Measurements from ENCODE around the gene EARS2. TPM values are rescaled to one million over a fixed set of nuclear protein-coding genes. Genes with fewer than 3 reads are reported as not detected.
"Not testable (repeated sequence)": the region's sequence is repeated elsewhere in the genome, so short reads cannot be mapped to it uniquely, and the experiment has no call there.

Gene EARS2
- total RNA-seq, 2 donors from 2014 or later = 23.1 to 25.3 TPM

- no peaks in the 10 kb centered on the region for H3K27me3 Mint-ChIP-seq
- no peaks in the 10 kb centered on the region for H3K4me1 Mint-ChIP-seq
- no peak for ATAC-seq (replicated peaks)
- H3K27ac Mint-ChIP-seq = peak overlapping the region; percentile 21
- no peaks in the 10 kb centered on the region for H3K9me3 Mint-ChIP-seq
- H3K4me3 Mint-ChIP-seq = no peak overlapping the region
- H3K36me3 Mint-ChIP-seq (ENCODE audit: low read depth) = peaks cover 87% of the 10 kb centered on the region
Observed at GRCh38 chr16:23524886-23525285, 32.3 kb downstream of the EARS2 start.

GRCh38 chr16:23523876-23524385, 33.2 kb downstream of the EARS2 start:
- no peak for ATAC-seq (replicated peaks)
- no peak overlapping the region for H3K4me3 Mint-ChIP-seq
- H3K36me3 Mint-ChIP-seq (ENCODE audit: low read depth) = peaks cover 84% of the 10 kb centered on the region
- no peak overlapping the region for H3K27ac Mint-ChIP-seq
- no peaks in the 10 kb centered on the region for H3K4me1 Mint-ChIP-seq
- H3K27me3 Mint-ChIP-seq = no peaks in the 10 kb centered on the region
- no peaks in the 10 kb centered on the region for H3K9me3 Mint-ChIP-seq

GRCh38 chr16:23523321-23523720, 33.8 kb downstream of the EARS2 start:
- Mint-ChIP-seq H3K4me1 (no peaks in the 10 kb centered on the region), H3K36me3 (ENCODE audit: low read depth) (peaks cover 78% of the 10 kb centered on the region), H3K27ac (no peak overlapping the region), H3K27me3 (no peaks in the 10 kb centered on the region), H3K9me3 (no peaks in the 10 kb centered on the region), H3K4me3 (no peak overlapping the region)
- no peak for ATAC-seq (replicated peaks)

- ATAC-seq (replicated peaks) = no peak
- Mint-ChIP-seq H3K27me3 (no peaks in the 10 kb centered on the region), H3K27ac (no peak overlapping the region), H3K4me1 (no peaks in the 10 kb centered on the region), H3K36me3 (ENCODE audit: low read depth) (peaks cover 64% of the 10 kb centered on the region), H3K9me3 (no peaks in the 10 kb centered on the region), H3K4me3 (no peak overlapping the region)
Observed at GRCh38 chr16:23521965-23522364, 35.2 kb downstream of the EARS2 start.

- Mint-ChIP-seq H3K27ac (no peak overlapping the region), H3K27me3 (no peaks in the 10 kb centered on the region), H3K4me1 (peaks cover 5% of the 10 kb centered on the region), H3K9me3 (no peaks in the 10 kb centered on the region), H3K4me3 (no peak overlapping the region), H3K36me3 (ENCODE audit: low read depth) (peaks cover 59% of the 10 kb centered on the region)
- ATAC-seq (replicated peaks) = no peak
Observed at GRCh38 chr16:23521037-23521743, 36.0 kb downstream of the EARS2 start.

GRCh38 chr16:23520500-23520899, 36.6 kb downstream of the EARS2 start:
- H3K4me1 Mint-ChIP-seq = peaks cover 10% of the 10 kb centered on the region
- no peaks in the 10 kb centered on the region for H3K9me3 Mint-ChIP-seq
- no peak for ATAC-seq (replicated peaks)
- H3K27ac Mint-ChIP-seq = no peak overlapping the region
- H3K4me3 Mint-ChIP-seq = no peak overlapping the region
- H3K27me3 Mint-ChIP-seq = no peaks in the 10 kb centered on the region
- H3K36me3 Mint-ChIP-seq (ENCODE audit: low read depth) = peaks cover 55% of the 10 kb centered on the region

- no peaks in the 10 kb centered on the region for H3K27me3 Mint-ChIP-seq
- ATAC-seq (replicated peaks) = peak; percentile 38
- no peak overlapping the region for H3K27ac Mint-ChIP-seq
Observed at GRCh38 chr16:23519282-23519681, 37.9 kb downstream of the EARS2 start.

GRCh38 chr16:23518435-23518891, 38.7 kb downstream of the EARS2 start:
- ATAC-seq (replicated peaks) = no peak
- no peak overlapping the region for H3K27ac Mint-ChIP-seq
- H3K4me1 Mint-ChIP-seq = peaks cover 17% of the 10 kb centered on the region
- H3K9me3 Mint-ChIP-seq = no peaks in the 10 kb centered on the region
- H3K4me3 Mint-ChIP-seq = no peak overlapping the region
- H3K27me3 Mint-ChIP-seq = no peaks in the 10 kb centered on the region
- peaks cover 39% of the 10 kb centered on the region for H3K36me3 Mint-ChIP-seq (ENCODE audit: low read depth)

More at GRCh38 chr16:23519282-23519681, 37.9 kb downstream of the EARS2 start:
- H3K9me3 Mint-ChIP-seq = no peaks in the 10 kb centered on the region
- peaks cover 17% of the 10 kb centered on the region for H3K4me1 Mint-ChIP-seq
- H3K4me3 Mint-ChIP-seq = no peak overlapping the region
- peaks cover 47% of the 10 kb centered on the region for H3K36me3 Mint-ChIP-seq (ENCODE audit: low read depth)

GRCh38 chr16:23516366-23517137, 40.6 kb downstream of the EARS2 start:
- no peak overlapping the region for H3K4me3 Mint-ChIP-seq
- peaks cover 17% of the 10 kb centered on the region for H3K4me1 Mint-ChIP-seq
- peaks cover 20% of the 10 kb centered on the region for H3K36me3 Mint-ChIP-seq (ENCODE audit: low read depth)
- peak overlapping the region; percentile 3 for H3K27ac Mint-ChIP-seq
- H3K9me3 Mint-ChIP-seq = no peaks in the 10 kb centered on the region
- no peaks in the 10 kb centered on the region for H3K27me3 Mint-ChIP-seq
- no peak for ATAC-seq (replicated peaks)

- H3K27me3 Mint-ChIP-seq = no peaks in the 10 kb centered on the region
- H3K4me3 Mint-ChIP-seq = no peak overlapping the region
- H3K9me3 Mint-ChIP-seq = no peaks in the 10 kb centered on the region
- no peak overlapping the region for H3K27ac Mint-ChIP-seq
- peaks cover 13% of the 10 kb centered on the region for H3K36me3 Mint-ChIP-seq (ENCODE audit: low read depth)
- H3K4me1 Mint-ChIP-seq = peaks cover 17% of the 10 kb centered on the region
- no peak for ATAC-seq (replicated peaks)
Observed at GRCh38 chr16:23515881-23516280, 41.3 kb downstream of the EARS2 start.

GRCh38 chr16:23514381-23515152, 42.6 kb downstream of the EARS2 start:
- Mint-ChIP-seq H3K9me3 (no peaks in the 10 kb centered on the region), H3K27ac (peak overlapping the region; percentile 20), H3K4me3 (peak overlapping the region; percentile 17), H3K27me3 (no peaks in the 10 kb centered on the region), H3K4me1 (peaks cover 21% of the 10 kb centered on the region), H3K36me3 (ENCODE audit: low read depth) (peaks cover 12% of the 10 kb centered on the region)
- ATAC-seq (replicated peaks) = peak; percentile 49

- Mint-ChIP-seq H3K27me3 (no peaks in the 10 kb centered on the region), H3K36me3 (ENCODE audit: low read depth) (peaks cover 22% of the 10 kb centered on the region), H3K9me3 (no peaks in the 10 kb centered on the region), H3K27ac (no peak overlapping the region), H3K4me1 (peaks cover 36% of the 10 kb centered on the region), H3K4me3 (no peak overlapping the region)
- no peak for ATAC-seq (replicated peaks)
Observed at GRCh38 chr16:23512168-23512695, 44.9 kb downstream of the EARS2 start.

GRCh38 chr16:23511731-23512130, 45.4 kb downstream of the EARS2 start:
- H3K9me3 Mint-ChIP-seq = no peaks in the 10 kb centered on the region
- peak overlapping the region; percentile 89 for H3K4me3 Mint-ChIP-seq
- no peak overlapping the region for H3K27ac Mint-ChIP-seq
- peaks cover 41% of the 10 kb centered on the region for H3K4me1 Mint-ChIP-seq
- H3K27me3 Mint-ChIP-seq = no peaks in the 10 kb centered on the region
- ATAC-seq (replicated peaks) = no peak
- H3K36me3 Mint-ChIP-seq (ENCODE audit: low read depth) = peaks cover 27% of the 10 kb centered on the region

- Mint-ChIP-seq H3K27ac (peak overlapping the region; percentile 84), H3K4me3 (peak overlapping the region; percentile 89), H3K36me3 (ENCODE audit: low read depth) (peaks cover 34% of the 10 kb centered on the region), H3K4me1 (peaks cover 44% of the 10 kb centered on the region)
- not testable (repeated sequence) for H3K27me3 Mint-ChIP-seq; ATAC-seq (replicated peaks); H3K9me3 Mint-ChIP-seq
Observed at GRCh38 chr16:23510915-23511270, 46.3 kb downstream of the EARS2 start.

Measured in activated T-helper 17 cell treated with anti-CD3 and anti-CD28 coated beads, Interleukin-2, amount 50 U/mL, for 72 hours (primary cell).